Liver (tissue), 9 donors: Measurements from ENCODE around the gene TUBGCP2. TPM values are rescaled to one million over a fixed set of nuclear protein-coding genes. Genes with fewer than 3 reads are reported as not detected.

ENCODE experiments used
- DNase-seq: peaks from one replicate; pipeline ENCODE4 v3.0.0-alpha.2; 2017; ENCODE audit warnings: low spot score
- H3K27ac ChIP-seq, 2 donors: one replicate each; pipeline ENCODE4 v1.7.0; 2013; ENCODE audit warnings: inconsistent platforms in 2 of 2, low read length in 2 of 2, control low read depth in 1 of 2, low read depth in 1 of 2, mild to moderate bottlenecking in 1 of 2
- H3K27me3 ChIP-seq, 4 donors: one replicate each; pipeline versions ENCODE4 v1.6.1 to v1.7.0; 2013; ENCODE audit warnings: low read length in 3 of 4, inconsistent platforms in 1 of 4, mild to moderate bottlenecking in 1 of 4, moderate library complexity in 1 of 4; ENCODE audit not compliant: control insufficient read depth in 4 of 4, insufficient read depth in 4 of 4
- H3K36me3 ChIP-seq, 4 donors: one replicate each; pipeline versions ENCODE4 v1.6.1 to v1.7.0; 2013; ENCODE audit warnings: low read length in 3 of 4, mild to moderate bottlenecking in 3 of 4, low read depth in 1 of 4, moderate library complexity in 1 of 4; ENCODE audit not compliant: control insufficient read depth in 4 of 4, insufficient read depth in 3 of 4
- H3K4me1 ChIP-seq, 4 donors: one replicate each; pipeline versions ENCODE4 v1.6.1 to v1.7.0; 2013; ENCODE audit warnings: low read length in 3 of 4, mild to moderate bottlenecking in 3 of 4, moderate library complexity in 1 of 4; ENCODE audit not compliant: control insufficient read depth in 4 of 4, insufficient read depth in 4 of 4
- H3K4me3 ChIP-seq, 3 donors: one replicate each; pipeline versions ENCODE4 v1.6.1 to v1.7.0; 2013; ENCODE audit warnings: low read length in 3 of 3, control low read depth in 1 of 3, low read depth in 1 of 3, mild to moderate bottlenecking in 1 of 3
- H3K9ac ChIP-seq, 2 donors: one replicate each; pipeline ENCODE4 v1.7.0; 2013; ENCODE audit warnings: low read length in 2 of 2, mild to moderate bottlenecking in 2 of 2, moderate library complexity in 2 of 2, control low read depth in 1 of 2, low read depth in 1 of 2
- H3K9me3 ChIP-seq, 4 donors: one replicate each; pipeline versions ENCODE4 v1.6.1 to v1.7.0; 2013; ENCODE audit warnings: low read length in 3 of 4; ENCODE audit not compliant: control insufficient read depth in 4 of 4
- EGR1 ChIP-seq, 2 donors: IDR thresholded peaks; 2 replicates each; pipeline ENCODE4 v1.6.1; 2016 to 2018; ENCODE audit warnings: antibody characterized with exemption in 2 of 2, low read depth in 2 of 2
- FOXA1 ChIP-seq: IDR thresholded peaks from 2 replicates; pipeline ENCODE4 v1.6.1; 2016; ENCODE audit warnings: antibody characterized with exemption
- JUND ChIP-seq, 2 donors: IDR thresholded peaks; 2 replicates each; pipeline ENCODE4 v1.6.1; 2016; ENCODE audit warnings: antibody characterized with exemption in 2 of 2
- NR2F2 ChIP-seq: IDR thresholded peaks from 2 replicates; pipeline ENCODE4 v1.6.1; 2016; ENCODE audit warnings: antibody characterized with exemption
- REST ChIP-seq: IDR thresholded peaks from 2 replicates; pipeline ENCODE4 v1.6.1; 2016; ENCODE audit warnings: antibody characterized with exemption, mild to moderate bottlenecking
- RXRA ChIP-seq, 2 donors: IDR thresholded peaks; 2 replicates each; pipeline ENCODE4 v1.6.1; 2017 to 2018; ENCODE audit warnings: antibody characterized with exemption in 2 of 2, mild to moderate bottlenecking in 1 of 2
- SP1 ChIP-seq: IDR thresholded peaks from 2 replicates; pipeline ENCODE4 v1.6.1; 2018; ENCODE audit warnings: antibody characterized with exemption, mild to moderate bottlenecking
- TAF1 ChIP-seq: conservative IDR thresholded peaks from 2 replicates; pipeline ENCODE4 v1.6.1; 2016; ENCODE audit warnings: antibody characterized with exemption, mild to moderate bottlenecking
- YY1 ChIP-seq: IDR thresholded peaks from 2 replicates; pipeline ENCODE4 v1.6.1; 2016; ENCODE audit warnings: antibody characterized with exemption, mild to moderate bottlenecking
- ZBTB33 ChIP-seq: IDR thresholded peaks from 2 replicates; pipeline ENCODE4 v1.6.1; 2016; ENCODE audit warnings: antibody characterized with exemption
- WGBS: extraction: QIAGEN DNeasy Blood & Tissue Kit; methylation state at CpG from one replicate; pipeline ENCODE4 v1.1.7; 2013; 5-methylcytosine and 5-hydroxymethylcytosine counted together
- polyA plus RNA-seq, 2 donors: library from polyadenylated mRNA; stranded (reverse) in 1 of 2; unstranded in 1 of 2; fragments of 200-250 nt in 1 of 2; fragments of >200 nt in 1 of 2; fragmentation: Nextera tagmentation in 1 of 2; extraction: Ambion mirVana in 1 of 2; gene quantifications; one replicate each; pipeline versions ENCODE4 v1.2.1 to v1.2.3, GENCODE V29; 2013 to 2015
- total RNA-seq, 2 donors: library from RNA; depleted of rRNA; stranded (reverse); fragments of >200 nt; gene quantifications; one replicate each; pipeline ENCODE4 v1.2.3, GENCODE V29; 2014
- TF ChIP-seq, protein P1 (sequence below): IDR thresholded peaks from 2 replicates; pipeline ENCODE4 v1.6.1; 2016; ENCODE audit warnings: antibody characterized with exemption
- TF ChIP-seq, protein P2 (sequence below): IDR thresholded peaks from 2 replicates; pipeline ENCODE4 v1.6.1; 2016; ENCODE audit warnings: antibody characterized with exemption
- TF ChIP-seq, protein P3 (sequence below): fragments of 150-350 bp; IDR thresholded peaks from 2 replicates; pipeline ENCODE4 v1.5.1; 2017; ENCODE audit warnings: improper control_type of control experiment, low read depth, low read length; ENCODE audit not compliant: missing input control
- donor health status: healthy.
- donor health status: healthy.
- donor health status: healthy.
- donor health status: healthy.
- donor health status: healthy.

TUBGCP2 gene
- total and polyA plus RNA-seq, 4 donors: 18.8 to 32.4 (median 27.6) TPM

GRCh38 chr10:133253361-133253955 lies 55.2 kb downstream of the TUBGCP2 start (continued):
- TF ChIP-seq, protein P1, sequence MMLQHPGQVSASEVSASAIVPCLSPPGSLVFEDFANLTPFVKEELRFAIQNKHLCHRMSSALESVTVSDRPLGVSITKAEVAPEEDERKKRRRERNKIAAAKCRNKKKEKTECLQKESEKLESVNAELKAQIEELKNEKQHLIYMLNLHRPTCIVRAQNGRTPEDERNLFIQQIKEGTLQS: no peak
- no peak for TF ChIP-seq ZBTB33
- TF ChIP-seq, protein P2, sequence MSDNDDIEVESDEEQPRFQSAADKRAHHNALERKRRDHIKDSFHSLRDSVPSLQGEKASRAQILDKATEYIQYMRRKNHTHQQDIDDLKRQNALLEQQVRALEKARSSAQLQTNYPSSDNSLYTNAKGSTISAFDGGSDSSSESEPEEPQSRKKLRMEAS: no peak
- TF ChIP-seq NR2F2: no peak

GRCh38 chr10:133252223-133252552 lies 56.5 kb downstream of the TUBGCP2 start:
- H3K36me3 ChIP-seq: no peaks in the 10 kb centered on the region
- peaks cover 0 to 3% (median 0%) of the 10 kb centered on the region in 4 donors for H3K27me3 ChIP-seq
- no peak overlapping the region for H3K4me3 ChIP-seq
- H3K27ac ChIP-seq: no peak overlapping the region
- WGBS: 78% methylated on average over 12 of the region's 12 CpGs
- peaks cover 0 to 6% (median 3%) of the 10 kb centered on the region in 4 donors for H3K4me1 ChIP-seq
- no peak for TF ChIP-seq EGR1 (IDR thresholded peaks at IDR 0.05; ENCODE audit: low read depth in 2 of 2)
- TF ChIP-seq, protein P2: no peak
- TF ChIP-seq YY1: no peak
- TF ChIP-seq, protein P1: no peak
- no peak for TF ChIP-seq TAF1
- TF ChIP-seq SP1: no peak
- no peaks in the 10 kb centered on the region for H3K9me3 ChIP-seq
- no peak for DNase-seq
- no peak overlapping the region for H3K9ac ChIP-seq

GRCh38 chr10:133251388-133252222 lies 57.1 kb downstream of the TUBGCP2 start:
- no peaks in the 10 kb centered on the region for H3K9me3 ChIP-seq
- H3K27me3 ChIP-seq: peaks cover 0 to 3% (median 0%) of the 10 kb centered on the region in 4 donors
- H3K27ac ChIP-seq: no peak overlapping the region
- no peak overlapping the region for H3K4me3 ChIP-seq
- H3K36me3 ChIP-seq: no peaks in the 10 kb centered on the region
- H3K9ac ChIP-seq: no peak overlapping the region
- H3K4me1 ChIP-seq: peaks cover 0 to 6% (median 2%) of the 10 kb centered on the region in 4 donors
- no peak for DNase-seq
- WGBS: 65% methylated on average over 28 of the region's 28 CpGs
- TF ChIP-seq FOXA1: no peak
- no peak for TF ChIP-seq RXRA (IDR thresholded peaks at IDR 0.05)
- TF ChIP-seq, protein P3, sequence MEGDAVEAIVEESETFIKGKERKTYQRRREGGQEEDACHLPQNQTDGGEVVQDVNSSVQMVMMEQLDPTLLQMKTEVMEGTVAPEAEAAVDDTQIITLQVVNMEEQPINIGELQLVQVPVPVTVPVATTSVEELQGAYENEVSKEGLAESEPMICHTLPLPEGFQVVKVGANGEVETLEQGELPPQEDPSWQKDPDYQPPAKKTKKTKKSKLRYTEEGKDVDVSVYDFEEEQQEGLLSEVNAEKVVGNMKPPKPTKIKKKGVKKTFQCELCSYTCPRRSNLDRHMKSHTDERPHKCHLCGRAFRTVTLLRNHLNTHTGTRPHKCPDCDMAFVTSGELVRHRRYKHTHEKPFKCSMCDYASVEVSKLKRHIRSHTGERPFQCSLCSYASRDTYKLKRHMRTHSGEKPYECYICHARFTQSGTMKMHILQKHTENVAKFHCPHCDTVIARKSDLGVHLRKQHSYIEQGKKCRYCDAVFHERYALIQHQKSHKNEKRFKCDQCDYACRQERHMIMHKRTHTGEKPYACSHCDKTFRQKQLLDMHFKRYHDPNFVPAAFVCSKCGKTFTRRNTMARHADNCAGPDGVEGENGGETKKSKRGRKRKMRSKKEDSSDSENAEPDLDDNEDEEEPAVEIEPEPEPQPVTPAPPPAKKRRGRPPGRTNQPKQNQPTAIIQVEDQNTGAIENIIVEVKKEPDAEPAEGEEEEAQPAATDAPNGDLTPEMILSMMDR: no peak
- no peak for TF ChIP-seq REST
- no peak for TF ChIP-seq SP1
- no peak for TF ChIP-seq ZBTB33
- no peak for TF ChIP-seq NR2F2
- TF ChIP-seq, protein P2: no peak
- no peak for TF ChIP-seq JUND (IDR thresholded peaks at IDR 0.05)
